Activated CD4-positive, alpha-beta T cell treated with anti-CD3 and anti-CD28 coated beads, Interleukin-10, Interleukin-2, amounts not matched to agents 100 ng/mL and 50 ng/mL, durations not matched to agents 16 hours and 8 hours (primary cell): ENCODE measurements around the gene FBXW4.
A peak's percentile ranks its signal among the peaks of the same experiment; 100 is the strongest.

Source experiments
- DNase-seq: peaks from one replicate; pipeline ENCODE4 v3.0.0-alpha.2; 2020

Gene FBXW4

GRCh38 chr10:101695404-101695890, 477 bp upstream of the FBXW4 start:
- no peak for DNase-seq

GRCh38 chr10:101693978-101694673, 844 bp downstream of the FBXW4 start:
- peak; percentile 82 for DNase-seq

DNA sequence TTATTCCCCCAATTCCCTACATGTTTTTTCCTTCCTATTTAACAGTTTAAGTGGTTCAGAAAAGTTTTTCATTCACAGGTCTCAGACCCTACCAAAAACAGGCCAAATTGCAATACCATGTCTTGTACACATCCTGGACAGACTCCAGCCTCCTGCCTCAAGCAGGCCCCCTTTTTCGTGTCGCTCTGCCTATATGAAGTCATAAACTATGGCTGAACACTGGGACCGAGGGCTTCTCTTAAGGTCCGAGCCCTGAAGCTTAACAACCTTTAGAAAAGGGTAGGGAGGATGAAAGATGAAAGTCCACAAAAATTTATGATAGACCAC, 1.4 kb downstream of the FBXW4 start:
- peak; percentile 55 for DNase-seq

GRCh38 chr10:101691081-101691480, 3.9 kb downstream of the FBXW4 start:
- no peak for DNase-seq

DNA sequence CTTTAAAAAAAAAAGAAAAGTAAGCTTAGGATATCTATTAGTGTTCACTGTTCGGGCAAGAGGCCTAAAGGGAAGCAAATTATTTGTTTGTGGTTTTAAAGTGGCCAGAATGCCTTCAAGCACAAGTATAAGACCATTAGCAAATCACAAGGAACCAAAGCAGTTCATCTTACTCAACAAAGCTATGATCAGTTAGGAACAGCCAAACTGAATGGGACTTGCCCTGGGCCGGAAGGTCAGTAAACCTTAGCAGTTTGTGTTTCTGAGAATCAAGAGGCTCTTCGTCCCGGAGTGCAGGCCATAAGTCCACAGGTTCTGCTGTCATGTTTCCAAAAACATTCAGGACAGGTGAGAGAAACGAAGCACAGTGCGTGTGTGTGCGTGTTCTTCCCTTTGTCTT, 4.5 kb downstream of the FBXW4 start:
- DNase-seq, result no peak

- DNase-seq, result no peak
Observed at GRCh38 chr10:101687071-101687658, 7.8 kb downstream of the FBXW4 start.

DNA sequence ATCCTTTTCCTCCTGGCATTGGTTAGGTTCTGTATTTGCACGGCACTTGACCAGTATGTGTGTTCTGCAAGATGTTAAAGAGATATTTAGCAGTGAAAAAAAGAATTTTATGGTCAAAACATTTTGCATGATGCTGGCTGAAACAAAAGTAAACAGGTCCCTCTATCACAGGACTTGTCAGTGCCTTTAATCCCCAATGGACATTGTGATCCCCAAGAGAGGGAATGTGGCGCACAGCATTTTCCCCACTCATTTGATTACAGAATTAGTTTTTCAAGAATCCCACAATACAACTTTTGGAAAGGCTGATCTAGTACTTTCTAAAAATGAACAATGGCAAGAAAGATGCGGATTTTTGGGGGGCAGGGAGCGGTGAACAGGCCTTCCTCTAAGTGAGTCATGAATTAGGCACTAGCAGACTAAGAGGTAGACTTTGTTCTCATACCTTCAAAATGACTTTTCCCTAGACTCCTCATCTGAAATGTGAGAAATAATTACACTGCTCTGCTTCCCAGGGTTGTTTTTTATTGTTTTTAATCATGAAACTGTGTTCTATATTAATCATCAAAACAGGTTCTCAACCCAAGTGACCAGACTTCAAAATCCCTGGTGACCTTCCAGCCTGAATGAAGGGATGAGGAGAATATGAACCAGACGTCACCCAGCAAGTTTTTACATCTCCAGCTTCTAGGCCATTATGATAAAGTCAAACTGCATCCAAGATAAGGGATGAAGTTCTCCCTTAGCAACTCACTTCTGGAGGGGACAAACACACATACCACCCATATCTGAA, 8.6 kb downstream of the FBXW4 start:
- no peak for DNase-seq

GRCh38 chr10:101684782-101685181, 10.2 kb downstream of the FBXW4 start:
- DNase-seq, result no peak

DNA sequence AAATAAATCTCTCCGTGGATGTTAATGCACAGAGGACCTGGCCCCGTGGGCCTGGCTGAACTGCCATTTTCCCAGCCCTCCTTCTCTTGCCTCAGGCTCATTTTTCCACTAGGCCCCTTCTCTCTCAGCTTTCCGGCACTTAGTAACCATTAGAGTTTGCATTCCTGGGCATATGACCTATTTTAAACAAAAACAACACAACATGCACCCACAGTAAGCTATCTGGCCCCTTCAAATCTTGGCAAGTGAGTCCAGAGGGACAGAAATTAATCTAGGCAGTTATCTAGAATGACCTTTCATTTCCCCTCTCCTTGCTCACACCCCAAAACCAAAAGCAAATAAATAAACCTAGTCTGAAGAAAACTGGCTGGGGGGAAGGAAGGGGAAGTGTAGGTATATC, 11.7 kb downstream of the FBXW4 start:
- DNase-seq, result no peak

DNA sequence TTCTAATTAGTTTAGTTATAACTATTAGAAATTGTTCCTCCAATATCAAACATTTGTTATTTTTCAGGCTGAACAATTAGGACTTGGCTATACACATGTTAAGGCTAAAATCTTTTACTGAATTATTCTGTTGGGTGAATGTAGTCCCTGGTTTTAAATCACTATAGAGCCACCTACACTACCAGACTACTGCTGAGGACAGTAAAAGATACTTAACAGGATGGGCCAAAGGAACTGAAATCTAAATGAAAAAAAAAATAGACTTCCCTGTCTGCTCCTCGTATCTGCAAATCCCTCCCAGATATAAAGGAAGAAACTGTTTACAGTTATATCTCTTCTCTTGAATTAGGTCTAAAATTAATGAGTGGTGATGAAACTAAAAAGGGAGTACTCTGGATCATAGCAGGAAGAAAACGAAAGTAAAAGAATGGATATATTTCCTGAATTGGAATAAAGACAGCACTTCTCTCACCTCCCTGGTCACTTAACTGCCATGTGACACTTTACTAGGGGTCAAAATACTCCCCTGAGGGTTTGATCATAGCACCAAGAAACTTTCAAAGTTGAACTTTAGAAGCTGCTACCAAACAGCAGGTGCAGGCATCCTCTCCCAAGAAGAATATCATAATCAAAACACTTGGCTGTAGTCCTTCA, 12.7 kb downstream of the FBXW4 start:
- no peak for DNase-seq

DNA sequence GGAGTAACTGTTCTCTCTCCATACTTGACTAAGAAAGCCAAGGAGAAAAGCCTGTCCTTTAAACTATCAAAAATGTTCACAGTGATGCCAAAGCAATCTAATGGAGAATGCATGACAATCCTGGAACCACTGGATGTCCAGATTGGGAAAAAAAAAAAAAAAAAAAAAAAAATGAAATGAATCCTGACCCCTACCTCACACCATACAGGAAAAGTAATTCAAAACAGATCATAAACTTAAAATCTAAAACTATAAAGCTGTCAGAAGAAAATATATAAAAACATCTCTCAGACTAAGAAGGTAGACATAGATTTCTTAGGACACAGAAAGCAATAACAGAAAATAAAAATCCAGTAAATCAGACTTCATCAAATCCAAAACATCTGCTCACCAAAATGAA, 18.4 kb downstream of the FBXW4 start:
- no peak for DNase-seq

GRCh38 chr10:101675115-101675514, 19.9 kb downstream of the FBXW4 start:
- no peak for DNase-seq

- no peak for DNase-seq
Observed at GRCh38 chr10:101672536-101672935, 22.4 kb downstream of the FBXW4 start.

DNA sequence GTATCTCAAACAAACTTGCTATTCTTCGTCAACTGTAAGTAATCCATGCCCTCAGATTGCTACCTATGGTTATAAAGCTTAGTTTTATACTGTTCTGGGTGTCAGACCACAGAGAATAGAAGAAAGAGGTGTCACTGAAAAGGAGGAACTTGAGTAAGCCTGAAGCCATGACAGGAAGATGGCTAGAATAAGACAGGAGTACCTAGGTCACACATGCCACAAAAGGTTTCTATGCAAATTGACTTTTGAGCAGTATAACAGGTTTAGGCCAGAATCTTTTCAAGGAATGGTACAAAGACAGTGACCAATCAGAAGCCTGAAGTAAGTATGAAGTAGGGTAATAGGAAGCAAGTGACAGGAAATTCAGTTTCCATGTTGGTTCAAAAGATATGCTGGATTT, 23.5 kb downstream of the FBXW4 start:
- peak; percentile 6 for DNase-seq

GRCh38 chr10:101670635-101671034, 24.3 kb downstream of the FBXW4 start:
- peak; percentile 21 for DNase-seq

DNA sequence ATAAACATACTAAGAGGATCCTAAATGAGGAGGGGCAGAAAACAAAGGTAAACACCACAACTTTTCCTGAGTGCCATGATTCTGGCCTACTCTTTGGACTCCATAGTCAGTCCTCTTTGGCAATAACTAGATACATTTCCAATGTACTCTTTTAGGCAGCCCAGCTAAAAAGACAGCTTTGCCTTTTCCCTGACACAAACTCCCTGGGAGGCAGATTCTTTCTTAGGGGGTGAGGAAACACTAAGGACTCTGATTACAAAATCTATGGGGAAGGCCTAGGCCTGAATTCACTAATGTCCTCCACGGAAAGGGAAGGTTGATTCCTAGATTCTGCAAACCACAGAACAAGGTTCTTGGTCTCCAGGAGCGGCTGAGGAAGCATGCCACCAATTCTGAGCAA, 25.8 kb downstream of the FBXW4 start:
- no peak for DNase-seq

DNA sequence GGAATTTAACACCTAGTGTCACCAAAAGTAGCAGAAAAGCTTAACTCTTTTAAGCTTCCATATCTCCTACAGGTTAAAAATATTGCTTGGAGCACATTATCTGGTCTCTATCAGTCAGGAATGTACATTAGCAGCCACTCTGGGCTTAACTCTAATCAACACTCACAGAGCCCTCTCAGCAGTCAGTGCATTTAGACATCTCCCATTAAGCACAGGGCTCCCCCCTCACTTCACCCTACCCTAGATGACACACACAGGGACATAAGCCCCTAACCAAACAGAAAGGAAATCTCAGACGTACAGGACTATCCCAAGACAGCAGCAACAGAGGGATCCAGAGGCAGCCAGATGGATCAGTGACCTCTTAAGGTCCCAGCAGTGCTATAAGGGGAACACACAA, 26.4 kb downstream of the FBXW4 start:
- DNase-seq, result no peak

GRCh38 chr10:101666083-101666482, 28.9 kb downstream of the FBXW4 start:
- no peak for DNase-seq

GRCh38 chr10:101663097-101663496, 31.9 kb downstream of the FBXW4 start:
- DNase-seq, result no peak

DNA sequence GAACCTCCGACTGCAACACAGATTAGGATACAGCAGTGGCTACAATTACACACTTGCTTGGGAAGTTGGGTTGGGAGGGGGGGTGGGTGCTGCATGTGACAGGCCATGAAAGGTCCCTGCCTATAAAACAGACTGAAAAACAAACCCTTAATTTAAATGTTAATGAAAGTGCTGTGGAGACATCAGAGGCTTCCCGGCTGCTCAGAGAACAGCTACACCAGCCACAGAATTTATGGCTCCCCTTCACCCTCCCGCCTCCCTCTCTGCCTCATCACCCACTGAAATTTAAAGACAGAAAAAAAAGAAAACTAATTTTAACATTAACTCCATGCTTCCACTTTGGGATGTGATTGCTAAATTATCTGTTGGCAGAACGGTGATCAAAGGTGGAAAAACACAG, 34.7 kb downstream of the FBXW4 start:
- DNase-seq, result no peak

GRCh38 chr10:101658975-101659374, 36.0 kb downstream of the FBXW4 start:
- DNase-seq, result no peak

DNA sequence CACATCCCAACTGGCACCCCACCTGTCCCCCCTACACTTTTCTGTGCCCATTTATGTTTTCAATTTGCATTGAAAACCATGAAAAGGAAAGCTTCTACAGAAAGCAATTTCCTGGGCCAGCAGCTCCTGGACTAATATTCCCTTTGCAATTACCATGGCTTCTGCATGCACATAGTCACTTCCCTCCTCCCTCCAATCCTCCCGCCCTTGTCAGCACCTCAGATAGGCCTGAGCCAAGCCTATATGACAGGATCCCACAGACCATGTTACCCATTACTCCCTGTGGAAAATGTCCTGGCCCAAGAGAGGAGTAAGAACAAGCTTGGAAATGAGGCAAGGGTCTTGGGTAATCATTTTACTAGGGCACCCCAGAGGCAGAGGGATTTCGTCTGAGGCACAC, 38.1 kb downstream of the FBXW4 start:
- DNase-seq, result no peak

DNA sequence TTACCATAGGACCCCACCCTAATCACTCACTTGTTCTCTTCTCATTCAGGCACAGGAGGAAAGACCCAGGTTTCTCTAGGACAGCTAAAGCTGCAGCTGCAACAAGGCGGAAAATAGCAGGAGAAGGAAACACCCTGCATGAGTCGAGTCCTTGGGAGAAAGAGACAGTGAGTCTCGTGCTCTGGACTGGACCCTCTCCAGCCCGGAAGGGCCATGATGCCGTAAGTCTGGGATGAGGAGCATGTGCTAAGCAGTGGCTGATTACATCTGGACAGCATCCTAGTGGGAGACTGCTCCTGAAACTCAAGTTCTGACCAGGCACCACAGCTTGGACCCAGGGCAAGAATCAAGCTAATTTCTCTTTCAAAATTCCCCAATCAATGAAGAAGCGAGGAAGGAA, 39.4 kb downstream of the FBXW4 start:
- DNase-seq, result no peak

DNA sequence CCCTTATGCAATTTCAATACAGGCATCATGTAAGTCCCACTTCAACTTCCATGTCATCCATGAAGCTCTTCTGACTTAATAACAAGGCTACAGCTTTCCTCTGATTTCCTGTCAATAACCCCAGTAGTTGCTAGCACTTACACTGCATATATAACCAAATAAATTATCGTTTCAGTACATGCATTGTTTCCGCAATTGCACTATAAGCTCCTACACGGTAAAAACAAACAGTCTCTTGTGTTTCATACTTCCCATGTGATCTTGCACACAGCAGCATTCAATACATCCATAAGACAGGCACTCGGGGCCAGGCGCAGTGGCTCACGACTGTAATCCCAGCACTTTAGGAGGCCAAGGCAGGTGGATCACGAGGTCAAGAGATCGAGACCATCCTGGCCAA, 41.4 kb downstream of the FBXW4 start:
- DNase-seq, result no peak
